ENCODE results near the gene COL19A1.

DNA sequence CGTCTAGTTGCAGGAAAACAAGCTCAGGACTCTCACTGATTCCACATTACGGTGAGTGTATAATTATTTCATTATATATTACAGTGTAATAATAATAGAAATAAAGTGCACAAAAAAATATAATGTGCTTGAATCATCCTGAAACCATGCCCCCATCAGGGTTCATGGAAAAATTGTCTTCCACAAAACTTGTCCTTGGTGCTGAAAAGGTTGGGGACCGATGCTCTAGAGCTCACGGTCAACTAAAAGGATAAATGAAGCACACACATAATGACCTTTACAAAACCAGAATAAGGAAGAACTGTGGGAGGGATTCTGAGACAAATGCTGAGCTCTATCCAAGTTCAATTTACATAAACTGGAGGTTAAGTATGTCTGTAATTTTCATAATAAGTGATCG is 194.3 kb downstream of the COL19A1 start:
- TF ChIP-seq, protein P1, sequence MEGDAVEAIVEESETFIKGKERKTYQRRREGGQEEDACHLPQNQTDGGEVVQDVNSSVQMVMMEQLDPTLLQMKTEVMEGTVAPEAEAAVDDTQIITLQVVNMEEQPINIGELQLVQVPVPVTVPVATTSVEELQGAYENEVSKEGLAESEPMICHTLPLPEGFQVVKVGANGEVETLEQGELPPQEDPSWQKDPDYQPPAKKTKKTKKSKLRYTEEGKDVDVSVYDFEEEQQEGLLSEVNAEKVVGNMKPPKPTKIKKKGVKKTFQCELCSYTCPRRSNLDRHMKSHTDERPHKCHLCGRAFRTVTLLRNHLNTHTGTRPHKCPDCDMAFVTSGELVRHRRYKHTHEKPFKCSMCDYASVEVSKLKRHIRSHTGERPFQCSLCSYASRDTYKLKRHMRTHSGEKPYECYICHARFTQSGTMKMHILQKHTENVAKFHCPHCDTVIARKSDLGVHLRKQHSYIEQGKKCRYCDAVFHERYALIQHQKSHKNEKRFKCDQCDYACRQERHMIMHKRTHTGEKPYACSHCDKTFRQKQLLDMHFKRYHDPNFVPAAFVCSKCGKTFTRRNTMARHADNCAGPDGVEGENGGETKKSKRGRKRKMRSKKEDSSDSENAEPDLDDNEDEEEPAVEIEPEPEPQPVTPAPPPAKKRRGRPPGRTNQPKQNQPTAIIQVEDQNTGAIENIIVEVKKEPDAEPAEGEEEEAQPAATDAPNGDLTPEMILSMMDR (IDR thresholded peaks at IDR 0.05): no peak
- TF ChIP-seq, protein P2, sequence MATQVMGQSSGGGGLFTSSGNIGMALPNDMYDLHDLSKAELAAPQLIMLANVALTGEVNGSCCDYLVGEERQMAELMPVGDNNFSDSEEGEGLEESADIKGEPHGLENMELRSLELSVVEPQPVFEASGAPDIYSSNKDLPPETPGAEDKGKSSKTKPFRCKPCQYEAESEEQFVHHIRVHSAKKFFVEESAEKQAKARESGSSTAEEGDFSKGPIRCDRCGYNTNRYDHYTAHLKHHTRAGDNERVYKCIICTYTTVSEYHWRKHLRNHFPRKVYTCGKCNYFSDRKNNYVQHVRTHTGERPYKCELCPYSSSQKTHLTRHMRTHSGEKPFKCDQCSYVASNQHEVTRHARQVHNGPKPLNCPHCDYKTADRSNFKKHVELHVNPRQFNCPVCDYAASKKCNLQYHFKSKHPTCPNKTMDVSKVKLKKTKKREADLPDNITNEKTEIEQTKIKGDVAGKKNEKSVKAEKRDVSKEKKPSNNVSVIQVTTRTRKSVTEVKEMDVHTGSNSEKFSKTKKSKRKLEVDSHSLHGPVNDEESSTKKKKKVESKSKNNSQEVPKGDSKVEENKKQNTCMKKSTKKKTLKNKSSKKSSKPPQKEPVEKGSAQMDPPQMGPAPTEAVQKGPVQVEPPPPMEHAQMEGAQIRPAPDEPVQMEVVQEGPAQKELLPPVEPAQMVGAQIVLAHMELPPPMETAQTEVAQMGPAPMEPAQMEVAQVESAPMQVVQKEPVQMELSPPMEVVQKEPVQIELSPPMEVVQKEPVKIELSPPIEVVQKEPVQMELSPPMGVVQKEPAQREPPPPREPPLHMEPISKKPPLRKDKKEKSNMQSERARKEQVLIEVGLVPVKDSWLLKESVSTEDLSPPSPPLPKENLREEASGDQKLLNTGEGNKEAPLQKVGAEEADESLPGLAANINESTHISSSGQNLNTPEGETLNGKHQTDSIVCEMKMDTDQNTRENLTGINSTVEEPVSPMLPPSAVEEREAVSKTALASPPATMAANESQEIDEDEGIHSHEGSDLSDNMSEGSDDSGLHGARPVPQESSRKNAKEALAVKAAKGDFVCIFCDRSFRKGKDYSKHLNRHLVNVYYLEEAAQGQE (IDR thresholded peaks at IDR 0.05; ENCODE audit: low read depth, low read length): peak; percentile 67; the same call in 1 of the 2 replicates
- no peak for TF ChIP-seq NRF1 (IDR thresholded peaks at IDR 0.05; ENCODE audit: low read depth, low read length)
- TF ChIP-seq RFX5 (IDR thresholded peaks at IDR 0.05; ENCODE audit: low read length): no peak
- TF ChIP-seq RAD21 (IDR thresholded peaks at IDR 0.05; ENCODE audit: low read length): no peak
- TF ChIP-seq CHD2 (IDR thresholded peaks at IDR 0.05; ENCODE audit: low read length, partially characterized antibody): no peak

Measured in SK-N-SH (cell line).